PC-9 (cell line): ENCODE data around the gene APLNR. TPM values are rescaled to one million over a fixed set of nuclear protein-coding genes. Genes with fewer than 3 reads are reported as not detected.

ENCODE experiments used
- BruUV-seq: library from RNA; stranded (reverse); fragments of 400-500 nt; replicated peaks from 2 replicates; lab custom pipeline; 2021; lab: Mats Ljungman, UMichigan
- CTCF ChIA-PET: fragments of 300-600 bp; sonication (Branson Sonifier 250); formaldehyde crosslinking; loops from one replicate; lab custom pipeline; 2022; ENCODE audit warnings: antibody characterized with exemption; lab: Charles Lee
- POLR2A ChIA-PET: fragments of 300-600 bp; sonication (Branson Sonifier 250); formaldehyde crosslinking; loops from one replicate; lab custom pipeline; 2022; ENCODE audit warnings: antibody characterized with exemption; ENCODE audit not compliant: unreplicated experiment; lab: Charles Lee
- DNase-seq, 2 experiments: peaks; one replicate each; pipeline versions ENCODE4 v3.0.0 to v3.0.0-alpha.2; 2015 to 2022; ENCODE audit warnings: mixed read lengths in 1 of 2
- H2AFZ ChIP-seq: fragments of 200-600 bp; sonication (generic); 2 replicates; pipeline ENCODE4 v1.8.1; 2017; ENCODE audit warnings: antibody characterized with exemption
- H3F3A ChIP-seq: fragments of 200-600 bp; sonication (generic); 2 replicates; pipeline ENCODE4 v1.8.1; 2017; ENCODE audit warnings: antibody characterized with exemption, mild to moderate bottlenecking, low read depth; ENCODE audit not compliant: insufficient read depth
- H3K27ac ChIP-seq: fragments of 200-600 bp; sonication (generic); 2 replicates; pipeline ENCODE4 v1.6.1; 2016; ENCODE audit warnings: mixed run types
- H3K27me3 ChIP-seq: fragments of 200-600 bp; sonication (generic); 2 replicates; pipeline ENCODE4 v1.6.1; 2016; ENCODE audit warnings: low read depth, mixed run types; ENCODE audit not compliant: insufficient read depth
- H3K36me3 ChIP-seq: fragments of 200-600 bp; sonication (generic); 2 replicates; pipeline ENCODE4 v1.6.1; 2016; ENCODE audit warnings: low read depth, mixed run types
- H3K4me1 ChIP-seq: fragments of 200-600 bp; sonication (generic); replicated peaks from 2 replicates; pipeline ENCODE4 v1.6.1; 2016; ENCODE audit warnings: mixed run types; ENCODE audit not compliant: insufficient read depth
- H3K4me2 ChIP-seq: fragments of 200-600 bp; sonication (generic); 2 replicates; pipeline ENCODE4 v1.6.1; 2017; ENCODE audit warnings: mixed run types
- H3K4me3 ChIP-seq: fragments of 200-600 bp; sonication (generic); 2 replicates; pipeline ENCODE4 v1.6.1; 2016; ENCODE audit warnings: mixed run types
- H3K79me2 ChIP-seq: fragments of 200-600 bp; sonication (generic); 2 replicates; pipeline ENCODE4 v1.6.1; 2017; ENCODE audit warnings: low read depth, mixed run types
- H3K9me2 ChIP-seq: fragments of 200-600 bp; sonication (generic); 2 replicates; pipeline ENCODE4 v1.8.1; 2017; ENCODE audit warnings: mild to moderate bottlenecking; ENCODE audit not compliant: insufficient read depth
- H3K9me3 ChIP-seq: fragments of 200-600 bp; sonication (generic); 2 replicates; pipeline ENCODE4 v1.8.1; 2016; ENCODE audit warnings: low read depth; ENCODE audit not compliant: insufficient read depth
- H4K20me1 ChIP-seq: fragments of 200-600 bp; sonication (generic); 2 replicates; pipeline ENCODE4 v1.8.1; 2017; ENCODE audit not compliant: insufficient read depth
- CTCF ChIP-seq: fragments of 200-600 bp; sonication (generic); conservative IDR thresholded peaks from 2 replicates; pipeline ENCODE4 v1.6.1; 2017; ENCODE audit warnings: mixed run types, antibody characterized with exemption, mild to moderate bottlenecking, moderate library complexity
- EZH2 ChIP-seq: fragments of 200-600 bp; sonication (generic); IDR thresholded peaks from 2 replicates; pipeline ENCODE4 v1.8.0; 2017; ENCODE audit warnings: antibody characterized with exemption, low read depth
- intact Hi-C: fragments of 100-400 bp; cut with micrococcal nuclease; formaldehyde crosslinking; loops from one replicate; pipeline ENCODE4 v1.10.0; 2022; ENCODE audit not compliant: unreplicated experiment
- total RNA-seq: library from RNA; stranded (reverse); gene quantifications from 2 replicates; pipeline ENCODE4 v1.2.3, GENCODE V29; 2021

APLNR gene
- total RNA-seq, 1 experiment from 2014 or later, result not detected

DNA sequence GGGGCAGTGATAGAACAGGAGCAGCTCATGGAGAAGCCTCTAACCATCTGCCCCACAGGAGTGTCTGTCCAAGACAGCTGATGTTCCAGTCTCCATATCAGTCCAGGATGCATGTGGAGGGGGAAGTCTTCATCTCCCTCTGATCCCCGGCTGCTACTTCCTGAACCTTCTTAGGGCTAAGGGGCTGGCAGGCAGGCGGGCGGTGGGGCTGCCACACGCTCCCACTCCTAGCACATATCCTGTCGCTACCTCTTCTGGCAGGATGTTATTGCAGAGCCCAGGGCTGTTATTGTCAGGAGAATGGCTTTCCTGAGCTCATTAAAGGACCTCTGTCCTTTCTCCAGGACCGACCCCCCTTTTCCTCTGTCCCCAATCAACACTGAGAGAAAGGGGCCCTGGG is 29.9 kb downstream of the APLNR start:
- no peaks in the 10 kb centered on the region for H3K36me3 ChIP-seq
- no peak for DNase-seq
- no peak overlapping the region for H3K4me2 ChIP-seq
- H3K27ac ChIP-seq, result no peak overlapping the region
- BruUV-seq, result no TSS peak
- no peaks in the 10 kb centered on the region for H3K79me2 ChIP-seq
- intact Hi-C loops, result no loop called here
- H3K9me2 ChIP-seq, result no peaks in the 10 kb centered on the region
- no peak for TF ChIP-seq EZH2
- TF ChIP-seq CTCF, result no peak
- no peaks in the 10 kb centered on the region for H4K20me1 ChIP-seq
- no peaks in the 10 kb centered on the region for H3K4me1 ChIP-seq
- H3K4me3 ChIP-seq, result no peak overlapping the region
- H3K27me3 ChIP-seq, result peaks cover 36% of the 10 kb centered on the region
- no peaks in the 10 kb centered on the region for H3K9me3 ChIP-seq
- H3F3A ChIP-seq, result no peaks in the 10 kb centered on the region
- CTCF ChIA-PET, result no interaction called here
- POLR2A ChIA-PET, result no interaction called here
- H2AFZ ChIP-seq, result no peak overlapping the region

DNA sequence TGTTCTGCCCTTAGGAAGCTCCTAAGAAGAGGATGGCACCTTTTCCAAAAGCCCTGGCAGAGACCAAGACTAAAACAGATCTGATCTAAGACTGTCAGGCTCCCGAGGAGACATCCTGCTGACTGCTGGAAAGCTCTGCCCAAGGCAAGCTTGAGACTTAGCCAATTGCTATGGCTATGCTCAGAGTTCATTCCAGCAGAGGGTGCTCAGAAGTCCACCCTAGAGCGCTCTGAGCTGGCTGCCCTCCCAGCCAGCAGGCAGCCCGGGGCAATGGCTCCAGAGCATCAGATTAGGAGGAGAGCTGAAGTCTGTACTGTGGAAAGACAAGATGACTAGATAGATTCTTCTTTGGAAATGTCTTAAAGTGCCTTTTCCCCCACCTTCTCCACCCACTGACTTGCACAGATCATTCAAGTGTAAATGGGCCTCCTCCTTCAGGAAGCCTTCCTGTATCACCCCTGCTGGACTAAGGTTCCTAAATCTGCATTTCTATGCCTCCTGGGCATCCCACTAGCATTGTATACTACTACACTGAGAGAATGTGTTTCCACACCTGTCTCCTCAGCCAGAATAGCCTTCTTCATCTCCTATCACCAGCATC is 31.9 kb downstream of the APLNR start:
- Histone ChIP-seq H3K4me1 (no peaks in the 10 kb centered on the region), H3K79me2 (no peaks in the 10 kb centered on the region), H3K27ac (no peak overlapping the region), H3K36me3 (no peaks in the 10 kb centered on the region), H2AFZ (no peak overlapping the region), H3K27me3 (peaks cover 50% of the 10 kb centered on the region), H3K4me3 (no peak overlapping the region), H3K9me2 (no peaks in the 10 kb centered on the region), H4K20me1 (no peaks in the 10 kb centered on the region), H3F3A (no peaks in the 10 kb centered on the region), H3K4me2 (no peak overlapping the region), H3K9me3 (no peaks in the 10 kb centered on the region)
- TF ChIP-seq CTCF (no peak), EZH2 (no peak)
- peak in 1 of 2 experiments; percentile 52 for DNase-seq
- ChIA-PET CTCF (no interaction called here), POLR2A (no interaction called here)
- no TSS peak for BruUV-seq
- intact Hi-C loops, result no loop called here

DNA sequence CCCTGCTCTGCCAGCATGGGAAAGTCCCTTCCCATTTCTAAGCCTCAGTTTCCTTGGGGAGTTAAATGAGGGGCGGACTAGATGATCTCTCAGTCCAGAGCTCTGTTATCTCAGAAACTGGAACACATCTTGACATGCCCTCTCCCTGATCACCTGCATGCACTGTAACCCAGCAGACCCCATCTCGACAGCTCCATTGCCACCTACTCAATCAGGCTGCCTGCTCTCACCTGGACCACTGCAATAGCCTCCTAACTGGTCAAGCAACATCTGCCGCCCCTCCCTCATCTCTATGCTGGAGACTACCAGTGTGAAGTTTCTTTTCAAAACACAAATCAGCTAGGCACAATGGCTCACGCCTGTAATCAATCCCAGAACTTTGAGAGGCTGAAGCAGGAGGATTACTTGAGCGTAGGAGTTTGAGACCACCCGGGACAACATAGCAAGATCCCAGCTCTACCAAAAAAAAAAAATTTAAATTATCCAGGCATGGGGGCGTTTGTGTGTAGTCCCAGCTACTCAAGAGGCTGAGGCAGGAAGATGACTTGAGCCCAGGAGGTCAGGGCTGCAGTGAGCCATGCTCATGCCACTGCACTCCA is 33.1 kb downstream of the APLNR start:
- TF ChIP-seq CTCF (no peak), EZH2 (no peak)
- no peaks in the 10 kb centered on the region for H3K4me1 ChIP-seq
- H2AFZ ChIP-seq, result no peak overlapping the region
- H3K9me3 ChIP-seq, result no peaks in the 10 kb centered on the region
- no peaks in the 10 kb centered on the region for H3K36me3 ChIP-seq
- BruUV-seq, result no TSS peak
- POLR2A ChIA-PET, result no interaction called here
- no peaks in the 10 kb centered on the region for H4K20me1 ChIP-seq
- no peak for DNase-seq
- H3K27ac ChIP-seq, result no peak overlapping the region
- H3K4me3 ChIP-seq, result no peak overlapping the region
- CTCF ChIA-PET, result no interaction called here
- H3F3A ChIP-seq, result no peaks in the 10 kb centered on the region
- peaks cover 52% of the 10 kb centered on the region for H3K27me3 ChIP-seq
- no peak overlapping the region for H3K4me2 ChIP-seq
- intact Hi-C loops, result no loop called here
- H3K79me2 ChIP-seq, result no peaks in the 10 kb centered on the region
- H3K9me2 ChIP-seq, result no peaks in the 10 kb centered on the region
